DND-41 (cell line): ENCODE results near the gene UAP1L1.

Experiments used
- ATAC-seq: fragments of 200-7000 bp; cut with Tn5 transposase; 3 replicates; pipeline ENCODE4 v1.9.1; 2021; ENCODE audit warnings: low read depth; ENCODE audit not compliant: insufficient read depth
- DNase-seq: peaks from one replicate; pipeline ENCODE4 v3.0.0-alpha.2; 2020
- H2AFZ ChIP-seq: 2 replicates; pipeline ENCODE4 v1.6.0; 2012; ENCODE audit warnings: low read depth, low read length
- H3K27ac ChIP-seq: 2 replicates; pipeline ENCODE4 v1.5.1; 2012; ENCODE audit warnings: low read length, inconsistent platforms
- H3K27me3 ChIP-seq: fragments of 200-600 bp; sonication (generic); 2 replicates; pipeline ENCODE4 v1.6.0; 2012; ENCODE audit warnings: low read length, mild to moderate bottlenecking, inconsistent platforms; ENCODE audit not compliant: insufficient read depth, poor library complexity
- H3K36me3 ChIP-seq: 2 replicates; pipeline ENCODE4 v1.5.1; 2012; ENCODE audit warnings: low read length, inconsistent platforms; ENCODE audit not compliant: insufficient read depth
- H3K4me1 ChIP-seq: 2 replicates; pipeline ENCODE4 v1.5.1; 2012; ENCODE audit warnings: mild to moderate bottlenecking, low read length; ENCODE audit not compliant: insufficient read depth
- H3K4me2 ChIP-seq: 2 replicates; pipeline ENCODE4 v1.6.0; 2012; ENCODE audit warnings: mild to moderate bottlenecking, moderate library complexity, low read length, inconsistent platforms; ENCODE audit not compliant: insufficient read depth
- H3K4me3 ChIP-seq, 2 experiments: fragments of 200-600 bp in 1 of 2; shearing (Covaris generic) in 1 of 2; 2 replicates each; pipeline ENCODE4 v1.5.1; 2012 to 2016; ENCODE audit warnings: inconsistent platforms in 2 of 2, low read length in 2 of 2, mild to moderate bottlenecking in 2 of 2, low read depth in 1 of 2, moderate library complexity in 1 of 2
- H3K79me2 ChIP-seq: 2 replicates; pipeline ENCODE4 v1.6.0; 2012; ENCODE audit warnings: low read length, inconsistent platforms; ENCODE audit not compliant: insufficient read depth
- H3K9ac ChIP-seq: 2 replicates; pipeline ENCODE4 v1.6.0; 2012; ENCODE audit warnings: low read depth, mild to moderate bottlenecking, inconsistent platforms, low read length, moderate library complexity
- H3K9me3 ChIP-seq: 2 replicates; pipeline ENCODE4 v1.5.1; 2012; ENCODE audit warnings: low read length, moderate library complexity, mild to moderate bottlenecking, inconsistent platforms; ENCODE audit not compliant: insufficient read depth, severe bottlenecking
- H4K20me1 ChIP-seq: 2 replicates; pipeline ENCODE4 v1.6.0; 2012; ENCODE audit warnings: low read length; ENCODE audit not compliant: insufficient read depth
- CTCF ChIP-seq: IDR thresholded peaks from 2 replicates; pipeline ENCODE4 v1.5.1; 2012; ENCODE audit warnings: borderline replicate concordance, low read length, moderate library complexity, mild to moderate bottlenecking; ENCODE audit not compliant: poor library complexity, severe bottlenecking; ENCODE audit errors: extremely low read depth
- EZH2 ChIP-seq: IDR thresholded peaks from 3 replicates; pipeline ENCODE4 v1.6.1; 2012; ENCODE audit warnings: borderline replicate concordance, low read depth, mild to moderate bottlenecking, moderate library complexity, low read length, inconsistent platforms; ENCODE audit not compliant: severe bottlenecking

Gene UAP1L1

GRCh38 chr9:137130176-137130755, 52.9 kb downstream of the UAP1L1 start:
- Histone ChIP-seq H3K4me2 (peak overlapping the region; percentile 87), H3K4me1 (peaks cover 36% of the 10 kb centered on the region), H3K9me3 (no peaks in the 10 kb centered on the region), H3K9ac (peak overlapping the region; percentile 91), H3K79me2 (peaks cover 40% of the 10 kb centered on the region), H4K20me1 (no peaks in the 10 kb centered on the region), H3K36me3 (no peaks in the 10 kb centered on the region; the same call in 1 of the 2 replicates), H3K4me3 (peak overlapping the region; percentile 85 to 98; a peak in 3 of 4 replicates), H3K27me3 (no peaks in the 10 kb centered on the region), H3K27ac (peak overlapping the region; percentile 91), H2AFZ (peak overlapping the region; percentile 96)
- no peak for ATAC-seq
- no peak for DNase-seq
- TF ChIP-seq CTCF (no peak), EZH2 (no peak)
